Neural progenitor cell (in vitro differentiated cells): Measurements from ENCODE around the gene BCAS1. TPM values are rescaled to one million over a fixed set of nuclear protein-coding genes. Genes with fewer than 3 reads are reported as not detected.

Source experiments
- DNase-seq: peaks from one replicate; pipeline ENCODE4 v3.0.0-alpha.2; 2016; ENCODE audit warnings: low spot score
- H2AFZ ChIP-seq: fragments of 200-600 bp; sonication (generic); replicated peaks from 2 replicates; pipeline ENCODE4 v1.6.1; 2016; ENCODE audit warnings: antibody characterized with exemption
- H3F3A ChIP-seq: fragments of 200-600 bp; sonication (generic); 2 replicates; pipeline ENCODE4 v1.6.1; 2016; ENCODE audit warnings: antibody characterized with exemption, low read depth
- H3K27ac ChIP-seq: fragments of 200-600 bp; sonication (generic); 2 replicates; pipeline ENCODE4 v1.5.1; 2016; ENCODE audit warnings: mild to moderate bottlenecking
- H3K27me3 ChIP-seq: fragments of 200-600 bp; sonication (generic); 2 replicates; pipeline ENCODE4 v1.6.1; 2016; ENCODE audit warnings: mild to moderate bottlenecking, moderate library complexity
- H3K36me3 ChIP-seq: fragments of 200-600 bp; sonication (generic); 2 replicates; pipeline ENCODE4 v1.5.1; 2016
- H3K4me1 ChIP-seq: fragments of 200-600 bp; sonication (generic); 2 replicates; pipeline ENCODE4 v1.6.1; 2016; ENCODE audit warnings: mixed run types
- H3K4me2 ChIP-seq: fragments of 200-600 bp; sonication (generic); 2 replicates; pipeline ENCODE4 v1.6.1; 2016
- H3K4me3 ChIP-seq: fragments of 200-600 bp; sonication (generic); 2 replicates; pipeline ENCODE4 v1.5.1; 2016
- H3K79me2 ChIP-seq: fragments of 200-600 bp; sonication (generic); 2 replicates; pipeline ENCODE4 v1.6.1; 2016; ENCODE audit warnings: low read depth
- H3K9ac ChIP-seq: fragments of 200-600 bp; sonication (generic); 2 replicates; pipeline ENCODE4 v1.6.1; 2016
- H3K9me3 ChIP-seq: fragments of 200-600 bp; sonication (generic); 2 replicates; pipeline ENCODE4 v1.5.1; 2016; ENCODE audit warnings: low read depth
- H4K20me1 ChIP-seq: fragments of 200-600 bp; sonication (generic); 2 replicates; pipeline ENCODE4 v1.6.1; 2016; ENCODE audit warnings: low read depth
- H3K27ac Mint-ChIP-seq: 3 replicates; pipeline ENCODE4 v1.8.0; 2021; ENCODE audit warnings: mixed read lengths
- H3K27me3 Mint-ChIP-seq: 2 replicates; pipeline ENCODE4 v1.8.0; 2022; ENCODE audit warnings: low read depth, mild to moderate bottlenecking, inconsistent platforms, moderate library complexity, mixed read lengths; ENCODE audit not compliant: insufficient read depth
- H3K36me3 Mint-ChIP-seq: 3 replicates; pipeline ENCODE4 v1.8.0; 2021; ENCODE audit warnings: mixed read lengths
- H3K4me1 Mint-ChIP-seq: 3 replicates; pipeline ENCODE4 v1.8.0; 2021; ENCODE audit warnings: mixed read lengths
- H3K4me3 Mint-ChIP-seq: 3 replicates; pipeline ENCODE4 v1.8.0; 2021; ENCODE audit warnings: mild to moderate bottlenecking, moderate library complexity, mixed read lengths
- H3K9me3 Mint-ChIP-seq: 3 replicates; pipeline ENCODE4 v1.8.0; 2020; ENCODE audit warnings: mixed read lengths
- CTCF ChIP-seq: fragments of 200-600 bp; sonication (generic); IDR thresholded peaks from 2 replicates; pipeline ENCODE4 v1.5.1; 2017; ENCODE audit warnings: antibody characterized with exemption, mild to moderate bottlenecking
- EZH2phosphoT487 ChIP-seq: fragments of 200-600 bp; sonication (generic); IDR thresholded peaks from 2 replicates; pipeline ENCODE4 v1.6.1; 2017; ENCODE audit warnings: antibody characterized with exemption
- total RNA-seq: library from RNA; depleted of rRNA; stranded (reverse); fragments of >200 nt; gene quantifications from 2 replicates; pipeline ENCODE4 v1.2.3, GENCODE V29; 2015; ENCODE audit warnings: low replicate concordance

BCAS1 gene
- total RNA-seq, 1 donor from 2014 or later: not detected

DNA sequence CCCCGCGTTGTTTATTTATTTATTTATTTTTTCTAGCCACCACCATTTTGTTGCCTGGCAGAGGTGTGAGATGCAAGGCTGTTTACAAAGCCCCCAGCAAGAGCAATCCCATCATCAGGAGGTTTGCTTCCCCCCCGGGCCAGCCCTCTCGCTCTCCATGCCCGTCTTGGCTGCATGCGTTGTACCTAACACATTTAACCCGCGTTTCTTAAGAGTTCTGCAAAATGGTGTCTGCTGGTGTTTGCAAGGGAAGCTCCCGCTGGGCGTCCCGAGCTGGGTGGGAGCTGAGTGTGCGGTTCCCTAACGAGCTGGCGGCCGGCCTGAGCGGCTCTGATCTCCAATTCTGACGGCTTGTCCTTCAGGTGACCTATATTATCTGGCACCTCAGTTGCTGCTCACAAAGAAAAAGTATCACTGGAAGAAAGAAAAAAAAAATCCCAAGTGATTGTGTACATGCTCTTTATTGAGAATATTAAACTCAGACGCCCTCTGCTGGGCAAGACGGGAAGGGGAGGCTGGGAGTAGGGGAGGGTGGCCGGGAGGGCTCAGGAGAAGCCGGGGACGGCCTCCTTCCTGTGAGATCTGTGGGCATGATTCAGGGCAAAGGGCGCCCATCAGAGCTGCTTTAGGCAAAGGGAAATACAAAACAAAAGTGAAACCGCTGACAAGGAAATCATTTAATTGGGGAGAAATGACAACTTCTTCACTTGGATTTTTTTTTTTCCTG lies 154.8 kb downstream of the BCAS1 start:
- Histone ChIP-seq H3K4me1 (peaks cover 37% of the 10 kb centered on the region), H3K79me2 (no peaks in the 10 kb centered on the region), H3K27me3 (no peaks in the 10 kb centered on the region), H3K4me2 (peak overlapping the region; percentile 81), H3K4me3 (peak overlapping the region; percentile 57), H4K20me1 (no peaks in the 10 kb centered on the region), H3K9me3 (no peaks in the 10 kb centered on the region), H3K9ac (no peak overlapping the region), H3K27ac (no peak overlapping the region), H2AFZ (peak overlapping the region; percentile 88), H3K36me3 (no peaks in the 10 kb centered on the region), H3F3A (peaks cover 19% of the 10 kb centered on the region)
- H3K36me3 Mint-ChIP-seq: no peaks in the 10 kb centered on the region
- peaks cover 48% of the 10 kb centered on the region for H3K4me1 Mint-ChIP-seq
- no peak for TF ChIP-seq EZH2phosphoT487
- peak; percentile 97 for TF ChIP-seq CTCF
- peaks cover 10% of the 10 kb centered on the region for H3K27me3 Mint-ChIP-seq
- peak overlapping the region; percentile 88 for H3K4me3 Mint-ChIP-seq
- DNase-seq: peak; percentile 91
- peaks cover 10% of the 10 kb centered on the region for H3K9me3 Mint-ChIP-seq
- peak overlapping the region; percentile 98 for H3K27ac Mint-ChIP-seq

- no peaks in the 10 kb centered on the region for H3K79me2 ChIP-seq
- peak overlapping the region; percentile 13 for H3K27ac ChIP-seq
- peaks cover 44% of the 10 kb centered on the region for H3K4me1 Mint-ChIP-seq
- no peak overlapping the region for H3K9ac ChIP-seq
- DNase-seq: peak; percentile 48
- no peaks in the 10 kb centered on the region for H3K36me3 Mint-ChIP-seq
- peak overlapping the region; percentile 88 for H2AFZ ChIP-seq
- H3K4me3 Mint-ChIP-seq: peak overlapping the region; percentile 88
- peaks cover 37% of the 10 kb centered on the region for H3K4me1 ChIP-seq
- peak overlapping the region; percentile 57 for H3K4me3 ChIP-seq
- no peaks in the 10 kb centered on the region for H4K20me1 ChIP-seq
- peak overlapping the region; percentile 58 for H3K27ac Mint-ChIP-seq
- H3K36me3 ChIP-seq: no peaks in the 10 kb centered on the region
- H3F3A ChIP-seq: peaks cover 19% of the 10 kb centered on the region
- H3K27me3 Mint-ChIP-seq: peaks cover 7% of the 10 kb centered on the region
- H3K9me3 ChIP-seq: no peaks in the 10 kb centered on the region
- peaks cover 13% of the 10 kb centered on the region for H3K9me3 Mint-ChIP-seq
- H3K4me2 ChIP-seq: peak overlapping the region; percentile 81
- no peaks in the 10 kb centered on the region for H3K27me3 ChIP-seq
- no peak for TF ChIP-seq EZH2phosphoT487
- peak; percentile 33 for TF ChIP-seq CTCF
These were observed 155.5 kb downstream of the BCAS1 start for GRCh38 chr20:53914781-53915445.

DNA sequence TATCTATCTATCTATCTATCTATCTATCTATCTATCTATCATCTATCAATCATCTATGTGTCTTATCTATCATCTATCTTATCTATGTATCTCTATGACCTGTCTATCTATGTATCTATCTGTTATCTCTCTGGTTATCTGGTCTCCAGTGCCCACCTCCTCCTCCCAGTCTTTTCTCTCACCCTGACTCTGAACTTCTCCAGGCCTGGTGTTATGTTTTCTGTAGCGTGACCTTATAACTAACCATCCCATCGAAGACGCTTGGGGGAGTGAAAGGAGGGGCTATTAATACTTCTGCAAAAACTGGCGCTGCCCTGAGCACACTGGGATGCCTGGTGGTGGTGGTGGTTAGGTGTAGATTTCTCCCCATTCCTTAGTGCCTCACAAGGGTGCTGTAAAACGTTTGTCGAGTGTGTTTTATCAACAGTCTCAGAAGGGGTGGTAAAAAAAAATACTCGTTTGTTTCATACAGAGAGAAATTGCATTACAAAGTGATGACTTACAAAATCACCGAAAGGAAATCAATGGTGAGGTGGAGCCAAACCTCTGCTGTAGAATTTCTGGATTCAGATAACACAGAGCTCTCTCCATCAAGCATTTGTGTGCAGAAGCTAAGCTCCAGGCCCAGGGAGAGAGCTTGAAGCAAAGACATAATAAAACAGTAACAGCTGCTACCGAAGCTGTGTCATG lies 156.2 kb downstream of the BCAS1 start:
- Mint-ChIP-seq H3K27ac (peak overlapping the region; percentile 58), H3K36me3 (no peaks in the 10 kb centered on the region), H3K27me3 (peaks cover 7% of the 10 kb centered on the region), H3K9me3 (peaks cover 13% of the 10 kb centered on the region), H3K4me1 (peaks cover 42% of the 10 kb centered on the region), H3K4me3 (peak overlapping the region; percentile 88)
- TF ChIP-seq EZH2phosphoT487: no peak
- no peak for TF ChIP-seq CTCF
- peaks cover 19% of the 10 kb centered on the region for H3F3A ChIP-seq
- H3K27ac ChIP-seq: peak overlapping the region; percentile 13
- H4K20me1 ChIP-seq: no peaks in the 10 kb centered on the region
- no peaks in the 10 kb centered on the region for H3K27me3 ChIP-seq
- no peaks in the 10 kb centered on the region for H3K79me2 ChIP-seq
- H3K4me1 ChIP-seq: peaks cover 31% of the 10 kb centered on the region
- H3K36me3 ChIP-seq: no peaks in the 10 kb centered on the region
- H3K4me2 ChIP-seq: peak overlapping the region; percentile 81
- no peak overlapping the region for H3K9ac ChIP-seq
- H2AFZ ChIP-seq: peak overlapping the region; percentile 61
- DNase-seq: no peak
- no peaks in the 10 kb centered on the region for H3K9me3 ChIP-seq
- H3K4me3 ChIP-seq: peak overlapping the region; percentile 57
